GM12878 (cell line): ENCODE results near the gene SIRT5. TPM values are rescaled to one million over a fixed set of nuclear protein-coding genes. Genes with fewer than 3 reads are reported as not detected.

Experiments used
- ATAC-seq: fragments of 200-7000 bp; cut with Tn5 transposase; 3 replicates; pipeline ENCODE4 v1.9.1; 2020; ENCODE audit warnings: mild to moderate bottlenecking, moderate library complexity
- BruUV-seq: library from RNA; stranded (reverse); fragments of 400-500 nt; replicated peaks from 2 replicates; lab custom pipeline; 2021; lab: Mats Ljungman, UMichigan
- CTCF ChIA-PET: fragments of 300-600 bp; sonication (Branson Sonifier 250); formaldehyde crosslinking; extraction: SDS; loops from one replicate; lab custom pipeline; 2021; ENCODE audit warnings: inconsistent platforms; lab: Yijun Ruan, JAX
- POLR2A ChIA-PET: fragments of 350-600 bp; formaldehyde crosslinking; extraction: SDS; loops from one replicate; lab custom pipeline; 2021; ENCODE audit warnings: inconsistent platforms; lab: Charles Lee
- RAD21 ChIA-PET: fragments of 300-600 bp; sonication (Branson Sonifier 250); formaldehyde crosslinking; loops from one replicate; lab custom pipeline; 2023; ENCODE audit warnings: antibody characterized with exemption; ENCODE audit not compliant: unreplicated experiment; lab: Charles Lee
- SMC1A ChIA-PET: fragments of 300-600 bp; sonication (Branson Sonifier 250); formaldehyde crosslinking; loops from one replicate; lab custom pipeline; 2023; ENCODE audit not compliant: unreplicated experiment, uncharacterized antibody; lab: Charles Lee
- DNase-seq: peaks from one replicate; pipeline ENCODE4 v3.0.0-alpha.2; 2011; ENCODE audit warnings: low read depth, low spot score
- FAIRE-seq: peaks from 3 replicates; lab custom pipeline; 2011; peaks lifted over from hg19 to GRCh38; lab: Jason Lieb, UNC
- H2AFZ ChIP-seq: 2 replicates; pipeline ENCODE4 v1.6.0; 2011; ENCODE audit warnings: low read depth, low read length, control low read depth; ENCODE audit not compliant: control insufficient read depth
- H3K27ac ChIP-seq: 2 replicates; pipeline ENCODE4 v1.5.1; 2011; ENCODE audit warnings: control low read depth; ENCODE audit not compliant: control insufficient read depth, insufficient read depth
- H3K27me3 ChIP-seq, 2 experiments: replicated peaks in 1 of 2; 2 replicates each; pipeline versions ENCODE4 v1.6.0 to v1.6.1; 2011; ENCODE audit warnings: low read length in 1 of 2; ENCODE audit not compliant: control insufficient read depth in 2 of 2, insufficient read depth in 2 of 2
- H3K36me3 ChIP-seq, 2 experiments: 2 replicates each; pipeline ENCODE4 v1.5.1; 2011; ENCODE audit warnings: low read length in 1 of 2; ENCODE audit not compliant: control insufficient read depth in 2 of 2, insufficient read depth in 2 of 2
- H3K4me1 ChIP-seq: 2 replicates; pipeline ENCODE4 v1.6.1; 2011; ENCODE audit warnings: mild to moderate bottlenecking, low read length, moderate library complexity, mixed read lengths; ENCODE audit not compliant: control insufficient read depth, insufficient read depth
- H3K4me2 ChIP-seq: 2 replicates; pipeline ENCODE4 v1.6.0; 2011; ENCODE audit warnings: control low read depth; ENCODE audit not compliant: control insufficient read depth, insufficient read depth
- H3K4me3 ChIP-seq: fragments of 200-600 bp; sonication (generic); 2 replicates; pipeline ENCODE4 v1.5.1; 2016
- H3K79me2 ChIP-seq: 2 replicates; pipeline ENCODE4 v1.6.0; 2011; ENCODE audit warnings: low read length; ENCODE audit not compliant: control insufficient read depth, insufficient read depth
- H3K9ac ChIP-seq: 2 replicates; pipeline ENCODE4 v1.8.0; 2011; ENCODE audit warnings: low read length, control low read depth, mixed read lengths; ENCODE audit not compliant: control insufficient read depth, insufficient read depth
- H3K9me3 ChIP-seq: replicated peaks from 3 replicates; pipeline ENCODE4 v1.5.1; 2011; ENCODE audit warnings: mild to moderate bottlenecking, low read length; ENCODE audit not compliant: control insufficient read depth, insufficient read depth
- H4K20me1 ChIP-seq: 2 replicates; pipeline ENCODE4 v1.6.0; 2011; ENCODE audit not compliant: control insufficient read depth, insufficient read depth
- CEBPZ ChIP-seq: fragments of 150-350 bp; IDR thresholded peaks from 2 replicates; pipeline ENCODE4 v1.6.1; 2016; ENCODE audit warnings: low read depth, low read length
- CHD1 ChIP-seq: IDR thresholded peaks from 2 replicates; pipeline ENCODE4 v1.6.1; 2012; ENCODE audit warnings: low read depth, low read length, improper control_type of control experiment
- CHD2 ChIP-seq: IDR thresholded peaks from 2 replicates; pipeline ENCODE4 v1.6.1; 2011; ENCODE audit warnings: low read depth, low read length, improper control_type of control experiment, borderline replicate concordance
- ESRRA ChIP-seq: IDR thresholded peaks from 2 replicates; pipeline ENCODE4 v1.6.1; 2012; ENCODE audit warnings: mild to moderate bottlenecking, low read length, improper control_type of control experiment
- IRF4 ChIP-seq: IDR thresholded peaks from 2 replicates; pipeline ENCODE4 v1.6.1; 2011; ENCODE audit warnings: low read depth, low read length
- MXI1 ChIP-seq: fragments of 150-350 bp; IDR thresholded peaks from 2 replicates; pipeline ENCODE4 v1.6.1; 2011; ENCODE audit warnings: low read depth, mild to moderate bottlenecking, inconsistent platforms, low read length, improper control_type of control experiment
- PAX5 ChIP-seq: IDR thresholded peaks from 2 replicates; pipeline ENCODE4 v1.6.1; 2011; ENCODE audit warnings: low read depth, low read length, borderline replicate concordance
- RELB ChIP-seq: fragments of 450-650 bp; IDR thresholded peaks from 2 replicates; pipeline ENCODE4 v1.6.1; 2017; ENCODE audit warnings: low read depth, mild to moderate bottlenecking, moderate library complexity
- SREBF2 ChIP-seq: IDR thresholded peaks from 2 replicates; pipeline ENCODE4 v1.6.1; 2012; ENCODE audit warnings: mild to moderate bottlenecking, low read length
- TCF12 ChIP-seq: IDR thresholded peaks from 2 replicates; pipeline ENCODE4 v1.6.1; 2011; ENCODE audit warnings: low read depth, mild to moderate bottlenecking, low read length
- ZBTB40 ChIP-seq: fragments of 450-650 bp; IDR thresholded peaks from 2 replicates; pipeline ENCODE4 v1.6.1; 2016; ENCODE audit warnings: mild to moderate bottlenecking, moderate library complexity, borderline replicate concordance
- ZNF24 ChIP-seq: fragments of 450-650 bp; IDR thresholded peaks from 2 replicates; pipeline ENCODE4 v1.6.1; 2017; ENCODE audit warnings: antibody characterized with exemption, mild to moderate bottlenecking
- WGBS: methylation state at CpG from one replicate; pipeline ENCODE4 v1.1.6; 2016; ENCODE audit warnings: low lambda C conversion rate; ENCODE audit not compliant: insufficient replicate concordance, insufficient coverage; ENCODE audit errors: missing lambda C conversion rate; 5-methylcytosine and 5-hydroxymethylcytosine counted together
- in situ Hi-C: fragments of 300-500 bp; cut with MboI; formaldehyde crosslinking; loops from 9 replicates; pipeline ENCODE4 v1.14.3; 2018; ENCODE audit warnings: mixed read lengths
- intact Hi-C: fragments of 100-400 bp; cut with micrococcal nuclease; formaldehyde crosslinking; loops from one replicate; pipeline ENCODE4 v1.14.2; 2022; ENCODE audit not compliant: unreplicated experiment
- polyA plus RNA-seq, 11 experiments: library from polyadenylated mRNA; depleted of rRNA in 4 of 11; unstranded in 6 of 11; stranded (reverse) in 5 of 11; fragments of >200 nt; fragmentation: Nextera tagmentation in 4 of 11; fragmentation: Illumina TruSeq in 1 of 11; extraction: Ambion mirVana in 4 of 11; extraction: Trizol in 1 of 11; gene quantifications; 1 replicate in 1 of 11; 2 replicates in 10 of 11; pipeline versions ENCODE4 v1.2.1 to v1.2.3, GENCODE V29; 2011 to 2016; ENCODE audit warnings: inconsistent platforms in 2 of 11, missing spikeins in 2 of 11, low read depth in 1 of 11
- total RNA-seq, 4 experiments: library from RNA; depleted of rRNA in 3 of 4; stranded (reverse); fragments of >200 nt in 3 of 4; fragmentation: Illumina TruSeq in 1 of 4; extraction: Trizol in 1 of 4; gene quantifications; 2 replicates each; pipeline versions ENCODE4 v1.2.1 to v1.2.3, GENCODE V29; 2013 to 2021
- TF ChIP-seq, protein P1 (sequence below): IDR thresholded peaks from 2 replicates; pipeline ENCODE4 v1.6.1; 2012; ENCODE audit warnings: low read depth, low read length, improper control_type of control experiment

Gene SIRT5
- total and polyA plus RNA-seq, 10 of the 15 experiments (the other 5 are each of a cell fraction or from before 2014, with no cell fraction given), result 1.7 to 12.4 (median 10.0) TPM

DNA sequence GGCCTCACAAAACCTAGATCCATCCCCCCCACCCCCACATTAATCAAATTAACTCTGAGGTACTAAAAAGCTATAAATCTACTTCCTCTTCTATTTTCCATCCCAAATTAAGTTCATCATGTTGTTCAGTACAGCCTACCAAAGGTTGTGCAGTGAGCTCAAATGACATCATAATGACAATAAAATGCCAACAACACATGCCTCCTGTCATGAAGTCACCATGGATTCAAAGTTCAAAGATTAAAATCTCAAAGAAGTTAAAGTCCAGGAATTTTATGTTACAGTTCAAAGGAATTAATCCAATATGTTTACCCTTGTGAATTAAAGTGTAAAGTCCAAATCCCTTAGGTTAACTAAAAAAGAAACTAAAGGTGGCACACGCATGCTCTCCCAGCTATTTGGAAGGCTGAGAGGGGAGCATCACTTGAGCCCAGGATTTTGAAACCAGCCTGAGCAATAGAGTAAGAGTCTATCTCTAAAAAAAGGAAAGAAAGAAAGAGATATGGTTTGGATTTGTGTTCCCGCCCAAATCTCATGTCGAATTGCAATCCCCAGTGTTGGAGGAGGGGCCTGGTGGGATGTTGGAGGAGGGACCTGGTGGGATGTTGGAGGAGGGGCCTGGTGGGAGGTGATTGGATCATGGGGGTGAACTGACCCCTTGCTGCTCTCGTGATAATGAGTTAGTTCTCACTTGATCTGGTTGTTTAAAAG, 25.7 kb upstream of the SIRT5 start:
- Histone ChIP-seq H3K36me3 (no peaks in the 10 kb centered on the region), H3K27me3 (no peaks in the 10 kb centered on the region), H3K4me1 (no peaks in the 10 kb centered on the region), H3K27ac (no peak overlapping the region), H3K9me3 (no peaks in the 10 kb centered on the region), H3K4me2 (no peak overlapping the region), H4K20me1 (no peaks in the 10 kb centered on the region; the same call in 1 of the 2 replicates), H3K9ac (no peak overlapping the region), H2AFZ (no peak overlapping the region), H3K79me2 (no peaks in the 10 kb centered on the region), H3K4me3 (no peak overlapping the region)
- SMC1A ChIA-PET, result interaction anchor here (0.6 to 1.9 kb wide), 2 partner anchors 10 to 617 kb away, joined by 3 to 6 read pairs; no protein-coding TSS in a partner anchor
- RAD21 ChIA-PET, result interaction anchor here (0.6 kb wide), 1 partner anchor 205 kb away, joined by 3 read pairs; no protein-coding TSS in a partner anchor
- DNase-seq (no peak), ATAC-seq (no peak), FAIRE-seq (no peak)
- POLR2A ChIA-PET, result interaction anchor here (0.7 kb wide), 1 partner anchor 38 kb away, joined by 3 read pairs; no protein-coding TSS in a partner anchor
- in situ Hi-C loops (loop anchor here (25.0 kb wide), 2 partner anchors 636 to 886 kb away; no protein-coding TSS in a partner anchor), intact Hi-C loops (no loop called here)
- no TSS peak for BruUV-seq
- WGBS, result 62% methylated on average over 4 of the region's 4 CpGs
- CTCF ChIA-PET, result interaction anchor here (0.6 to 1.4 kb wide), 2 partner anchors 11 to 211 kb away, joined by 3 to 5 read pairs; no protein-coding TSS in a partner anchor
- TF ChIP-seq RELB (no peak), IRF4 (no peak), CEBPZ (no peak), MXI1 (no peak), ZBTB40 (no peak), ZNF24 (no peak), PAX5 (no peak), SREBF2 (no peak), TCF12 (no peak), ESRRA (no peak), CHD1 (no peak), CHD2 (no peak)
- TF ChIP-seq, protein P1, sequence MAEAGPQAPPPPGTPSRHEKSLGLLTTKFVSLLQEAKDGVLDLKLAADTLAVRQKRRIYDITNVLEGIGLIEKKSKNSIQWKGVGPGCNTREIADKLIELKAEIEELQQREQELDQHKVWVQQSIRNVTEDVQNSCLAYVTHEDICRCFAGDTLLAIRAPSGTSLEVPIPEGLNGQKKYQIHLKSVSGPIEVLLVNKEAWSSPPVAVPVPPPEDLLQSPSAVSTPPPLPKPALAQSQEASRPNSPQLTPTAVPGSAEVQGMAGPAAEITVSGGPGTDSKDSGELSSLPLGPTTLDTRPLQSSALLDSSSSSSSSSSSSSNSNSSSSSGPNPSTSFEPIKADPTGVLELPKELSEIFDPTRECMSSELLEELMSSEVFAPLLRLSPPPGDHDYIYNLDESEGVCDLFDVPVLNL, result no peak
